GM12891 (cell line): Measurements from ENCODE around the gene ADAMTS13.

ENCODE experiments used
- DNase-seq: peaks from one replicate; pipeline ENCODE4 v3.0.0; 2011; ENCODE audit warnings: low spot score; ENCODE audit not compliant: insufficient read length
- FAIRE-seq: peaks from 2 replicates; lab custom pipeline; 2011; peaks lifted over from hg19 to GRCh38; lab: Jason Lieb, UNC
- PAX5 ChIP-seq: IDR thresholded peaks from 2 replicates; pipeline ENCODE4 v1.6.1; 2011; ENCODE audit warnings: low read length, moderate library complexity, mild to moderate bottlenecking; ENCODE audit not compliant: insufficient read depth, severe bottlenecking
- POLR2A ChIP-seq: IDR thresholded peaks from 2 replicates; pipeline ENCODE4 v1.6.1; 2011; ENCODE audit warnings: low read depth, low read length, control low read depth
- POLR2AphosphoS5 ChIP-seq: IDR thresholded peaks from 2 replicates; pipeline ENCODE4 v1.6.1; 2011; ENCODE audit warnings: low read depth, low read length, control low read depth
- POU2F2 ChIP-seq: IDR thresholded peaks from 2 replicates; pipeline ENCODE4 v1.6.1; 2011; ENCODE audit warnings: low read depth, mild to moderate bottlenecking, control low read depth, low read length, moderate library complexity
- SPI1 ChIP-seq: IDR thresholded peaks from 2 replicates; pipeline ENCODE4 v1.6.1; 2011; ENCODE audit warnings: low read depth, low read length, control low read depth
- TAF1 ChIP-seq: IDR thresholded peaks from 2 replicates; pipeline ENCODE4 v1.6.1; 2011; ENCODE audit warnings: low read depth, low read length, control low read depth

The ADAMTS13 gene

DNA sequence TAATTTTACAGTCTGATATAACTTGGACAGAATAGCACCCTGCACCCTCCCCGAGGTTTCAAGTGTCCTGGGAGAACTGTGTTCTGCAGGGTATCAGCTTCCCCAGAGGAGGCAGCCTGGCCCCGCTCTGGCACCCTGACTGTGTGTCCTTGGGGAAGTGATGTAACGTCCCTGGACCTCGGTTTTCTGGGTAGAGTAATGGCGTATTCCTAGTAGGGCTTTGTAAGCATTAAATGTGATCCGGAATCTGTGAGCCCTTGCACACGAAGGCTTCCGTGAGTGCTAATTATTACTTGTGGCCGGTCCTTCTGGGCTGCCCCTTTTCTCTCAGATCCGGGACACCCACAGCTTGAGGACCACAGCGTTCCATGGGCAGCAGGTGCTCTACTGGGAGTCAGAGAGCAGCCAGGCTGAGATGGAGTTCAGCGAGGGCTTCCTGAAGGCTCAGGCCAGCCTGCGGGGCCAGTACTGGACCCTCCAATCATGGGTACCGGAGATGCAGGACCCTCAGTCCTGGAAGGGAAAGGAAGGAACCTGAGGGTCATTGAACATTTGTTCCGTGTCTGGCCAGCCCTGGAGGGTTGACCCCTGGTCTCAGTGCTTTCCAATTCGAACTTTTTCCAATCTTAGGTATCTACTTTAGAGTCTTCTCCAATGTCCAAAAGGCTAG, 36.6 kb downstream of the ADAMTS13 start:
- no peak for DNase-seq
- TF ChIP-seq POU2F2 (no peak), PAX5 (no peak), POLR2A (no peak), SPI1 (no peak), POLR2AphosphoS5 (no peak), TAF1 (no peak)

DNA sequence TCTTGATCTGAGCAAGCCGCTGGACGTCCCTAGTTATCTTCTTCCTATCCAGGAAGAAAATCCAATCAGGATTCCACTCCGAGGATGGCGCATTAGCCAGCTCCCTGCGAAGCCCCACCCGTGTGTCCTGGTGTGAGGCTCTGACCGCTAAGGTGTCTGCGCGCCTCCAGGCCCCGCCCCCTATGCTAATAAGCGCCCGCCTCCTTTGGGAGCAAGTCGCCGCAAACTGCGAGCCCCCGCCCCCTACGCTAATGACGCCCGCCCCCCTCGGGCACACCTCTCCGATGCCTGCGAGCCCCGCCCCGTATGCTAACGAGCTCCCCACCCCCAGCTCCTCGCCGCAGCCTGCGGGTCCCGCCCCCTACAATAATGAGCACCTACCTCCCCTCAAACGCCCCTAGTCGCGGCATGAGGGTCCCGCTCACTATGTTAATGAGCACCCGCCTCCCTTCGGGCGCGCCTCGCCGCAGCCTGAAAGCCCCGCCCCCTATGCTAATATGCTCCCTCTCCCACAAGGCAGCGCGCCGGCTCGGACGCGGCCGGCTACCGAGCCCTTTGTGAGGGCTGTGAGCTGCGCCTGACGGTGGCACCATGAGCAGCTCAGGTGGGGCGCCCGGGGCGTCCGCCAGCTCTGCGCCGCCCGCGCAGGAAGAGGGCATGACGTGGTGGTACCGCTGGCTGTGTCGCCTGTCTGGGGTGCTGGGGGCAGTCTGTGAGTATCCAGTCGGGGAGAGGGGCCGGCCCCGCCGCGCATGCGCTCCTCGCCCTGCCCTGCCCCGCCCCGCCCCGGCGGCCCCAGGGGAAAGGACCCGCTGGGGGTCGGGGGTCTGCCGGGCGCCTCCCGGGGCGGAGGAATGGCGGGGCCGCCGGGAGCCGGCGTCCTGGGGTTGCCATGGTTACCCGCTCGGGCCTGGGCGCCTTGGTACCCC, 37.6 kb downstream of the ADAMTS13 start, which contains the start of gene CACFD1:
Gene CACFD1, plus strand, starts transcription at position 503 of the 929 bp plus-strand sequence. Its CDS starts 89 bp downstream, at position 592.
- FAIRE-seq = peak; percentile 97
- TF ChIP-seq POLR2AphosphoS5 (no peak; the same call in 1 of the 2 replicates), POU2F2 (peak; percentile 97)
- peak; percentile 98 for DNase-seq

More for the DNA sequence above, 36.6 kb downstream of the ADAMTS13 start:
- no peak for FAIRE-seq

DNA sequence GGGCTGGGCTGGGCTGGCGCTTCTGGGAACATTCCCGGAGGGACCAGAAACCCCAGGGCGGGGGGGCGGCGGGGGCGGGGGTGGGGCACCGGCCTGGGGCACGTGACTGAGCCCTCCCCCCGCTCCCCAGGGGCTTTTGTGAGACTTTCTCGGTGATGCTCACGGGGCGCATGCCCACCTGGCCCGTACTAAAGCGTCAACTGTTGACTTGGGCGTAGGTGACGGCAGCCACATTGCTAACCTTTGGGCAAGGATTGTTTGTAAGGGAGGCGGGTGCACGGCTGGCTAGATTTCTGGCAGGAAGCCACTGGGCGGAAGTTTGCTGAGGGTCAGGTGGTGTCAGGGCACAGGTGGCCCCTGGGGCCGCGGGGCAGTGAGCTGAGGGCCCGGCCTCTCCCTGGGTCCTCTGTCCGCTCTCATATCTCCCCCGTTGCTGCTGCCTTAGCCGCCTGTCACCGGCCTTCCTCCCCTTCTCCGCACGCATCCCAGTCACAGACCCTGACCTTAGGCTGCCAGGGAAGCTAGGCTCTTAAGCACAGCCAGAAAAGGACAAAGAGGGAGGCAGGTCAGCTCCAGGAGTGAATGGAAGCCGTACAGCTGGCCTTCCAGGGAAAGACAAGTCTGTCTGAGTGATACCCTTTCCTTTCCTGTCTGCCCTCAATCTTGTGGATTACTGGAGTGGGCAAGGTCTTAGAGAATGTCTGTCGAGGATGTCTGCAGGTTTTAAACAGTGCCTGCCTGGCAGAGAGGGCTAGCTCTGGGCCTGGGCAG, 38.4 kb downstream of the ADAMTS13 start:
- TF ChIP-seq TAF1 = no peak
- TF ChIP-seq PAX5 = no peak
- TF ChIP-seq POU2F2 = no peak
- no peak for TF ChIP-seq SPI1
- FAIRE-seq (peak; percentile 75), DNase-seq (peak; percentile 60)

DNA sequence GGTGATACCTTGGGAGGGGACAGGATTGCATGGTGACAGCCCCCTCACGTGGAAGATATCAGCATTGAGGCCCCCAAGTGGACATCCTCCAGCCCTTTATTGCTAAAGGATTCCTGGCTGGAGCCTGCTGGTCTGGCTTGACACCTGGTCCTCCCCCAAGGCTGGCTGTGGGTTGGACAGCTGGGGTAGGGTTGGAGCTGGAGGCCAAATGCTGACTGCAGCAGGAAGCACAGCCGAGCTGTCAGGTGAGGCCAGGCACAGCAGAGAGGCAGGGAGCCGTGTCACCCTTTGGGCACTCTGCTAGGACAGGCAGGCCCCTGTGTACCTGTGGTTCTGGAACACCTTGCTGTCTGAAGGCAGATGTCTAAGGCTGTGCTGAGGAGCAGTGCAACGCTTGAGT, 39.8 kb downstream of the ADAMTS13 start:
- DNase-seq (no peak), FAIRE-seq (no peak)

DNA sequence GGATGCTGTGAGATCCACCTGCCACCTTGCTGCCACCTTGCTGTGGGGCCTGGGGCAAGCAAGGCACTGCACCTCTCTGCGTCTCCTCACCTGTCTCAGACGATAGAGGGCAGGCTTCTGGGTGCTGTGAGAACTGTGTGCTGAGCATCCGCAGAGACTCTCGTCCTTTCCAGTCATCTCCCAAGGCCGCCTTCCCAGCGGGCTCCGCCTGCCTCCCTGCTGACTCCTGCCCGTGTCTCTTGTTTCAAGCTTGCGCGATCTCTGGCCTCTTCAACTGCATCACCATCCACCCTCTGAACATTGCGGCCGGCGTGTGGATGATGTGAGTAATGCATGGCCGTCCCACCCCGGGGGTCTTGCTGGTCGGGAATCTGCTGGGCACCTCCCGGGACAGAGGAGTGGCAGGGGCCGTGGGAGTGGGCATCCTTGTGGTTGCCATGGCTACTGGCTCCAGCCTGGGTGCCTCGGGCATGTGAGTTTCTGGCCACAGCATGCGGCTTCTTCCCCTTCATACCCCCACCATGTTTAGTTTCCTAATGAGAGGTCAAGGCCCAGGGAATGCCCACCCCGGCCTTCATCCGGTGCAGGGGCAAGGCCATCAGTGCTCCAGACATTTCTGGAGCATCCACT, 41.2 kb downstream of the ADAMTS13 start:
- TF ChIP-seq PAX5 (no peak), SPI1 (no peak), TAF1 (no peak), POLR2AphosphoS5 (no peak), POU2F2 (no peak), POLR2A (no peak)
- DNase-seq (no peak), FAIRE-seq (no peak)

More for the DNA sequence above, 39.8 kb downstream of the ADAMTS13 start:
- TF ChIP-seq TAF1 (no peak), PAX5 (no peak), POU2F2 (no peak), SPI1 (no peak), POLR2A (no peak), POLR2AphosphoS5 (no peak)

DNA sequence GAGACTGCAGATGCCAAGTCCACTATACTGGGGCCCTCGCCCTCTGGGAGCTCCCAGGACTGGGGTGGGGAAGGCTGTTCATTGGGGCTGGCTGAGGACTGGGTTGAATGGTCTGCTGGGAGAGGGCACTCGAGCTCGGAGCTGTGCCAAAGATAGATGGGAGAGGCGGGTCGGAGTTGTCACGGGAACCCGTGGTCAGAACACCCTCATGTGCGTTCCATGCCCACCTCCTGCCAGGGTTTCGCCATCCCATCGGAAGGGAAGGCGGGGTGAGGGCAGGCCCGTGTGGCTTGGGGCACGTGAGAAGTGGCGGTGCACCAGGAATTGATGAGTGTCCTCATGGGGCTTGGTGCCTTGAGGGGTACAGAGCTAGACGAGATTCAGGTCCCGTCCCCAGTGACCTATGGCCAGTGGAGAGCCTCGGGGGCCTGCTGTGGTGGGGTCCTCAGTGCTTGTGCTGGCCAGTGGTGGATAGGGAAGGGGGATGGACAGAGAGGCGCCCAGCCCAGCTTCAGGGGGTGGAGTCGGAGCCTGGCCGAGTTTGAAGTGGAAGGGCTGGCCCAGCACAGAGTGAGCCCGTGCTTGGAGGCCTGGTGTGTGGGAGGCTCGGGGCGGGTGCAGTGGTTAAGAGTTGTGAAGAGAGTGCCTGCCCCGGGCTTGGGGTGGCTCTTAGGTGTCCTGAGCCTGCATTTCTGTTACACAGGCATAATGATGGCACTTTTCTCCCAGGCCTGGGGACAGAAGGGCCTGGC, 41.9 kb downstream of the ADAMTS13 start:
- DNase-seq = no peak
- TF ChIP-seq SPI1 (no peak), POLR2AphosphoS5 (no peak), TAF1 (no peak), PAX5 (no peak), POLR2A (no peak), POU2F2 (no peak)
- FAIRE-seq = no peak

DNA sequence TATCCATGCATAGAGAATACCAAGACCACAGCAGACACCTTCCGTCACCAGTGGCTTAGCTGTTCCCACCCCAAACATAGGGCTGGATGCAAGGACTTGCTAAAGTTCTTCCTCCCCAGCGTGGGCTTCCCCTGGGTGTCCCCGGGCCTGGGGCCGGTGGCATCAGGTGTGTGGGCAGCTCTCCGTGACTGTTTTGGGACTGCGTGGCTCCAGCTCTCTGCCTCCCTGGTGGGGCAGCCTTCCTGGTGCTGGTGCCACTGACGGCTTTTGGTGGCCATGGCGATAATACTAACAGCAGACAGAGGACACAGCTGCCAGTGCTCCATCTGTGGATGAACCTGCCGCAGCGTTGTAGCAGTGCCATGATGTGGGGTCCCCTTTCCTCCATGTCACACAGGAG, 42.5 kb downstream of the ADAMTS13 start:
- no peak for FAIRE-seq
- DNase-seq = no peak
- TF ChIP-seq PAX5 (no peak), POLR2A (no peak), SPI1 (no peak), TAF1 (no peak), POLR2AphosphoS5 (no peak), POU2F2 (no peak)

DNA sequence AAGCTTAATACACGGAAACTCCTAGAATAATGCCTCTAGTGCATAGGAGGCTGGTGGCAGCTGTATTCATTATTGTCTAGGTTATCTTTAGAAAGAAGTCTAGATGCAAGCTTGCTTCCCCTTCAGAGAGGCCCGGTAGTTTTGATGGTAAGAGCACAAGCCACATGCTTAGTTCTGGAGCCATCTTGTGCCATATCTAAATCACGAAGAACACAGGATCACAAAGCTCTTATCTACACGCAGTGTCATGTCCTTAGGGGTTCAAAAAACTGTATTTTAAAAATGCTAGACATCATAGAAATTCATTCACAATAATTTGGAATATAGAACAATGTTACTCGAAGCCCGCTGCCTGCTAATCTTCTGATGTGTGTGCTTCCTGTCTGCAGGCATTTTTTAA, 43.8 kb downstream of the ADAMTS13 start:
- DNase-seq (no peak), FAIRE-seq (no peak)
- no peak for TF ChIP-seq POU2F2
- TF ChIP-seq PAX5 = no peak
- TF ChIP-seq POLR2A = no peak
- TF ChIP-seq TAF1 = no peak
- TF ChIP-seq SPI1 = no peak
- TF ChIP-seq POLR2AphosphoS5 = no peak
